ENCODE measurements around the gene TEAD3.

TEAD3 gene

GRCh38 chr6:35429463-35429862 lies 67.4 kb downstream of the TEAD3 start:
- H3K9ac ChIP-seq (ENCODE audit: low read length), result no peak overlapping the region
- H3K9me3 ChIP-seq (ENCODE audit: control insufficient read depth, insufficient read depth, low read depth, low read length), result peaks cover 18% of the 10 kb centered on the region
- H3K4me3 ChIP-seq (ENCODE audit: low read depth, low read length), result no peak overlapping the region
- peaks cover 16% of the 10 kb centered on the region for H3K4me1 ChIP-seq (ENCODE audit: control insufficient read depth, insufficient read depth, low read length)
- peaks cover 10% of the 10 kb centered on the region for H3K36me3 ChIP-seq (ENCODE audit: control insufficient read depth, insufficient read depth, low read length)
- H3K27me3 ChIP-seq (ENCODE audit: control insufficient read depth, insufficient read depth, low read length), result no peaks in the 10 kb centered on the region
- no peak overlapping the region for H3K27ac ChIP-seq (ENCODE audit: low read depth, low read length)

- Histone ChIP-seq H3K36me3 (ENCODE audit: control insufficient read depth, insufficient read depth, low read length) (peaks cover 16% of the 10 kb centered on the region), H3K9ac (ENCODE audit: low read length) (no peak overlapping the region), H3K9me3 (ENCODE audit: control insufficient read depth, insufficient read depth, low read depth, low read length) (peaks cover 18% of the 10 kb centered on the region), H3K27me3 (ENCODE audit: control insufficient read depth, insufficient read depth, low read length) (no peaks in the 10 kb centered on the region), H3K27ac (ENCODE audit: low read depth, low read length) (no peak overlapping the region), H3K4me3 (ENCODE audit: low read depth, low read length) (no peak overlapping the region), H3K4me1 (ENCODE audit: control insufficient read depth, insufficient read depth, low read length) (peaks cover 16% of the 10 kb centered on the region)
These were observed 68.3 kb downstream of the TEAD3 start for GRCh38 chr6:35428421-35429149.

- Histone ChIP-seq H3K4me1 (ENCODE audit: control insufficient read depth, insufficient read depth, low read length) (peaks cover 16% of the 10 kb centered on the region), H3K27me3 (ENCODE audit: control insufficient read depth, insufficient read depth, low read length) (no peaks in the 10 kb centered on the region), H3K36me3 (ENCODE audit: control insufficient read depth, insufficient read depth, low read length) (peaks cover 16% of the 10 kb centered on the region), H3K9ac (ENCODE audit: low read length) (no peak overlapping the region), H3K4me3 (ENCODE audit: low read depth, low read length) (no peak overlapping the region), H3K9me3 (ENCODE audit: control insufficient read depth, insufficient read depth, low read depth, low read length) (peaks cover 18% of the 10 kb centered on the region), H3K27ac (ENCODE audit: low read depth, low read length) (no peak overlapping the region)
These were observed 69.0 kb downstream of the TEAD3 start for GRCh38 chr6:35427851-35428321.

GRCh38 chr6:35427435-35427834 lies 69.4 kb downstream of the TEAD3 start:
- no peak overlapping the region for H3K27ac ChIP-seq (ENCODE audit: low read depth, low read length)
- no peak overlapping the region for H3K4me3 ChIP-seq (ENCODE audit: low read depth, low read length)
- H3K9ac ChIP-seq (ENCODE audit: low read length), result no peak overlapping the region
- peaks cover 16% of the 10 kb centered on the region for H3K4me1 ChIP-seq (ENCODE audit: control insufficient read depth, insufficient read depth, low read length)
- no peaks in the 10 kb centered on the region for H3K27me3 ChIP-seq (ENCODE audit: control insufficient read depth, insufficient read depth, low read length)
- peaks cover 18% of the 10 kb centered on the region for H3K9me3 ChIP-seq (ENCODE audit: control insufficient read depth, insufficient read depth, low read depth, low read length)
- H3K36me3 ChIP-seq (ENCODE audit: control insufficient read depth, insufficient read depth, low read length), result peaks cover 18% of the 10 kb centered on the region

- H3K4me1 ChIP-seq (ENCODE audit: control insufficient read depth, insufficient read depth, low read length), result peaks cover 16% of the 10 kb centered on the region
- H3K4me3 ChIP-seq (ENCODE audit: low read depth, low read length), result no peak overlapping the region
- no peak overlapping the region for H3K9ac ChIP-seq (ENCODE audit: low read length)
- H3K36me3 ChIP-seq (ENCODE audit: control insufficient read depth, insufficient read depth, low read length), result peaks cover 23% of the 10 kb centered on the region
- H3K27ac ChIP-seq (ENCODE audit: low read depth, low read length), result no peak overlapping the region
- H3K9me3 ChIP-seq (ENCODE audit: control insufficient read depth, insufficient read depth, low read depth, low read length), result peaks cover 18% of the 10 kb centered on the region
- no peaks in the 10 kb centered on the region for H3K27me3 ChIP-seq (ENCODE audit: control insufficient read depth, insufficient read depth, low read length)
These were observed 70.8 kb downstream of the TEAD3 start for GRCh38 chr6:35426074-35426473.

GRCh38 chr6:35425284-35425683 lies 71.6 kb downstream of the TEAD3 start:
- Histone ChIP-seq H3K9ac (ENCODE audit: low read length) (no peak overlapping the region), H3K4me3 (ENCODE audit: low read depth, low read length) (no peak overlapping the region), H3K9me3 (ENCODE audit: control insufficient read depth, insufficient read depth, low read depth, low read length) (peaks cover 17% of the 10 kb centered on the region), H3K27me3 (ENCODE audit: control insufficient read depth, insufficient read depth, low read length) (no peaks in the 10 kb centered on the region), H3K27ac (ENCODE audit: low read depth, low read length) (no peak overlapping the region), H3K4me1 (ENCODE audit: control insufficient read depth, insufficient read depth, low read length) (peaks cover 16% of the 10 kb centered on the region), H3K36me3 (ENCODE audit: control insufficient read depth, insufficient read depth, low read length) (peaks cover 23% of the 10 kb centered on the region)

Measured in HUES6 (cell line).